SH-SY5Y (cell line): Measurements from ENCODE around the gene CDK10.

Experiments used
- GATA2 ChIP-seq: IDR thresholded peaks from 2 replicates; pipeline ENCODE4 v1.6.1; 2011; ENCODE audit warnings: mild to moderate bottlenecking, low read depth, low read length
- GATA3 ChIP-seq: IDR thresholded peaks from 2 replicates; pipeline ENCODE4 v1.6.1; 2011; ENCODE audit warnings: low read depth, mild to moderate bottlenecking, low read length, moderate library complexity

Gene CDK10

GRCh38 chr16:89716493-89716892 is 30.0 kb downstream of the CDK10 start:
- TF ChIP-seq GATA3 (no peak), GATA2 (no peak)

DNA sequence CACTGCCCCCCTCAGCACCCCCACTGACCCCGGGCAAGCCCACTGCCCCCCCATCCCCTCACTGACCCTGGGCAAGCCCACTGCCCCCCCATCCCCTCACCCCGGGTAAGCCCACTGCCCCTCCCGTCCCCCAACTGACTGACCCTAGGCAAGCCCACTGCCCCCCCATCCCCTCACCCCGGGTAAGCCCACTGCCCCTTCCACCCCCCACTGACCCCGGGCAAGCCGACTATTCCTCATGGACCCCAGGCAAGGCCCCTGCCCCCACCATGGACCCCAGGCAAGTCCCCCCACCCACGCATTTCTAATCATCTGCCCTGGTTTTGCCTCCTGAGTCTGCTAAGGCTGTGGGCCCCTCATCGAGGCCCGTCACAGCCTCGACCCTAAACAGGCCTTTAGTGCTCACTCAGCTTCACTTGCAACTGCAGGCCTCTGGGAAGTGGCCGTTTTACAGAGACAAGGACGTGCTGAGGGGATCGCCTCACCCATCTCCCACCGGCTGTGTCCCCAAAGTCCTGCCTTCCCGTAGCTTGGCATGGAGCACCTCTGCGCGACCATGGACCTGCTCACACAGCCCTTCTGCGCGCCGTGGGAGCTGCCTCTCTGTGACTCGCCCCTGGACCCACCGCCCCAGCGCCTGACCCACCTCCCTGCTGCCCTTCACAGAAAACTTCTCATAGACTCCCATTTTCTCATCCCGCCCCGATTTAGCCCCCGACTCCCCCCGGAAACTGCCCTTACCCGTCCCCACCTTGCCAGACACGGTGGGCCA is 30.6 kb downstream of the CDK10 start:
- TF ChIP-seq GATA2 (no peak), GATA3 (no peak)

GRCh38 chr16:89717688-89718505 is 31.4 kb downstream of the CDK10 start:
- no peak for TF ChIP-seq GATA2
- TF ChIP-seq GATA3: no peak

GRCh38 chr16:89720551-89720812 is 34.0 kb downstream of the CDK10 start:
- TF ChIP-seq GATA3: no peak
- no peak for TF ChIP-seq GATA2

DNA sequence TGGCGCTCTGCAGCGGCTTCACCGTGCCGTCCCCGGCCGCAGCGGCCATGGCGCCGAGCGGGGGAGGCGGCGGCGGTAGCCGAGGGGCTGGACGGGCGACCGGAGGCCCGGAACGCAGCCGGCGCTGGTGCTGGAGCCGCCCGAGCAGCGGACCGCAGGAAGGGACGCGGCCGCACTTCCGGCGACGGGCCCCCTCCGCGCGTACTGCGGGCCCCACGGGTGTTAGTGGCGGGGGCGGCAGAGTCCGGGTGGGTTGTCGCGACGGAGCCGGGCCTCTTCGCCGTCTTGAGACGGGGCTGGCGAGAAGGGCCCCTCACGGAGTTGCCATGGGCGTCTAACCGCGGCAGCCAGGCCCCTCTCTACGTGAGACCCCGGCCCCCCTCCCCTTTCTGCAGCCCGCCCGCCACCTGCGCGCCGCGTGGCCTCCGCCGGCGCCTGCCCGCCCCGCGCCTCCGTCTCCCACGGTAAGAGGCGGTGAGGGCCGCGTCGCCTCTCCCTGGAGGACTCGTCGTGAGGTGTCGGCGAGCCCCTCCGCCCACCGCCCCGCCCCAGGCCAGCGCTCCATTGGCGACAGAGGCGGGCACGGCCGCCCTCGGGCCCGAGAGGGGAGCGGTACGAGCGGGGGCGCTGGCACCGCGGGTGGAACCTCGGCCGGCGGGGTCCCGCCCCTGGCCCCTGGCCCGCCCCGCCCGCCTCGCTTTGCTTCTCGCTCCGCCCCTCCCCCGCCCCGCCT is 34.5 kb downstream of the CDK10 start, which contains the start of the genes VPS9D1 and ZNF276:
Gene VPS9D1 (minus strand): TSS at position 86 of the 733 bp plus-strand sequence. CDS start 37 bp downstream, at position 49.
Gene ZNF276 (plus strand): TSS at position 725 of the 733 bp plus-strand sequence. CDS start 104 bp downstream, outside the sequence.
- TF ChIP-seq GATA3: no peak
- TF ChIP-seq GATA2: no peak

DNA sequence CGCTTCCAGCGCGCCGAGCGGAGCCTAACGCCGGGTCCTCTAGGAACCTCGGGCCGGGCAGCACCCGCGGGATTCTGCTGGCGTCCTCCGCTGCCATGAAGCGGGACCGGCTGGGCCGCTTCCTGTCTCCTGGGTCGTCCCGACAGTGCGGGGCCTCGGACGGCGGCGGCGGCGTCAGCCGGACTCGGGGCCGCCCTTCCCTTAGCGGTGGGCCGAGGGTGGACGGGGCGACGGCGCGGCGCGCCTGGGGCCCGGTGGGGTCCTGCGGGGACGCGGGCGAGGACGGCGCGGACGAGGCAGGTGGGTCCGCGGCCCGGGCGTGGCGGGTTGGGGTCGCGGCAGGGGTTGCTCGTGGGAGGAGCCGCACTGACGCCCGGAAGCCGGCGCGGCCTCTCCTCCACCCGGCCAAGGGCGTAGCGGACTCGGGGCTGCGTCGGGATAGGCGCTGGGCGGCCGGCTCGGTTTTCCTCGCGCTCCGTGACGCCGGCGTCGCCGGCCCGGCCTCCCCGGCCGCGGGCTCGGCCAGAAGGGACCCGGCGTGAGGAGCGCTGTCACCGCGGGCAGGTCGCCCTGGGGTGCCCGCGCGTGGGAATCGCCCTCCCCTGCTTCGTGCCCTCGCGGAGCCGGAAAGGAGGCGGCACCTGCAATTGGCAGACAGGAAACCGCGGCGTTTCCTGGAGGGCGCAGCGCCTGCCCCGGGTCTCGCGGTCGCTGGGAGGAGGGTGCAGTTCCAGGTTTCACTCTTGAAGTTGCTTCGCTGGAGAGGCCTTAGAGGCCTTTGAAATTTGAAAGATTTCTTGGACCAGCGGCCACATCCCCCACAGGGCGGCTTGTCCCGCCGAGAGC is 35.3 kb downstream of the CDK10 start:
- TF ChIP-seq GATA2 (no peak), GATA3 (no peak)

DNA sequence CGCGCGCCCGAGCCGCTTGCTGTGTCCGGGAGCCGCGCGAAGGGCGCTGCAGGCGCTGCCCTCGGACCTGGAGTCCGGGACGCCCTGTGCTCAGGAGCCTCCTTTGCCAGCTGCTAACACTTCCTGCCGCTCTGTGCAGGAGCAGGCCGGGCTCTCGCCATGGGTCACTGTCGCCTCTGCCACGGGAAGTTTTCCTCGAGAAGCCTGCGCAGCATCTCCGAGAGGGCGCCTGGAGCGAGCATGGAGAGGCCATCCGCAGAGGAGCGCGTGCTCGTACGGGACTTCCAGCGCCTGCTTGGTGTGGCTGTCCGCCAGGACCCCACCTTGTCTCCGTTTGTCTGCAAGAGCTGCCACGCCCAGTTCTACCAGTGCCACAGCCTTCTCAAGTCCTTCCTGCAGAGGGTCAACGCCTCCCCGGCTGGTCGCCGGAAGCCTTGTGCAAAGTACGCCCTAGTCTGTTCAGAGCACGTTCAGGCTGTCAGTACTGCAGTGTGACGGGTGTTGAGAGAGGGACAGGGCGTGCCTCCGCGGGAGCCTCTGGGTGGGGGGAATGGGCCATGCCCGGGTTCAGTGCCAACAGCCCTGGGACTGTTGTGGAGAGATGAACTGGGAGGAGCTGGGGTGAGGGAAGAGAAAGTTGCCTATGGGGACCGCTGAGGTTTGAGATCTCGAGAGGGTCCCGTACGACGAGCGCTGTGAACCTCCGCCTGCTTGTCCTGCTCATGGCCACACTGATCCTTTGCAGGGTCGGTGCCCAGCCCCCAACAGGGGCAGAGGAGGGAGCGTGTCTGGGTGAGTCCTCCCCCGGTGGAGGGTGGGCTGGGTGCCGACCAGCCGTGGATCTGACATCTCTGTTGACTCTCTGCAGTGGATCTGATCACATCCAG is 36.1 kb downstream of the CDK10 start:
- TF ChIP-seq GATA2 (no peak), GATA3 (no peak)

GRCh38 chr16:89723279-89724250 is 37.1 kb downstream of the CDK10 start:
- TF ChIP-seq GATA2 (no peak), GATA3 (no peak)

- no peak for TF ChIP-seq GATA2
- no peak for TF ChIP-seq GATA3
These were observed 41.1 kb downstream of the CDK10 start for GRCh38 chr16:89727406-89728120.

- TF ChIP-seq GATA2 (no peak), GATA3 (no peak)
These were observed 42.8 kb downstream of the CDK10 start for GRCh38 chr16:89729293-89729692.

GRCh38 chr16:89729863-89730593 is 43.5 kb downstream of the CDK10 start:
- TF ChIP-seq GATA2 (no peak), GATA3 (no peak)
